GM23338 (cell line): ENCODE measurements around the gene TBC1D14.

ENCODE experiments used
- CTCF ChIP-seq, 2 experiments: fragments of 200-600 bp in 1 of 2; sonication (generic) in 1 of 2; conservative IDR thresholded peaks; 2 replicates each; pipeline versions ENCODE4 v1.5.1 to v1.6.1; 2016 to 2017; ENCODE audit warnings: antibody characterized with exemption in 2 of 2, low read depth in 2 of 2, mild to moderate bottlenecking in 2 of 2, moderate library complexity in 1 of 2
- EZH2 ChIP-seq: fragments of 200-600 bp; sonication (generic); IDR thresholded peaks from one replicate; pipeline ENCODE4 v1.8.0; 2017; ENCODE audit warnings: antibody characterized with exemption, mild to moderate bottlenecking, low read depth; ENCODE audit not compliant: unreplicated experiment
- JUNB ChIP-seq: IDR thresholded peaks from one replicate; pipeline ENCODE4 v1.6.1; 2016; ENCODE audit warnings: antibody characterized with exemption; ENCODE audit not compliant: unreplicated experiment
- ZNF114 ChIP-seq: fragments of 250-450 bp; sonication (Bioruptor Pico); IDR thresholded peaks from 2 replicates; pipeline ENCODE4 v1.5.0; 2020; ENCODE audit warnings: mild to moderate bottlenecking, moderate library complexity

GRCh38 chr4:6873291-6873690 lies 36.3 kb upstream of the TBC1D14 start:
- TF ChIP-seq EZH2 (no peak), CTCF (conservative IDR thresholded peaks at IDR 0.05; ENCODE audit: low read depth in 2 of 2) (peak in 1 of 2 experiments; percentile 45; a peak in 2 of 4 replicates), JUNB (no peak), ZNF114 (CRISPR knock-in tag) (no peak)
